Measurements from ENCODE around the gene SSBP4.

The SSBP4 gene

DNA sequence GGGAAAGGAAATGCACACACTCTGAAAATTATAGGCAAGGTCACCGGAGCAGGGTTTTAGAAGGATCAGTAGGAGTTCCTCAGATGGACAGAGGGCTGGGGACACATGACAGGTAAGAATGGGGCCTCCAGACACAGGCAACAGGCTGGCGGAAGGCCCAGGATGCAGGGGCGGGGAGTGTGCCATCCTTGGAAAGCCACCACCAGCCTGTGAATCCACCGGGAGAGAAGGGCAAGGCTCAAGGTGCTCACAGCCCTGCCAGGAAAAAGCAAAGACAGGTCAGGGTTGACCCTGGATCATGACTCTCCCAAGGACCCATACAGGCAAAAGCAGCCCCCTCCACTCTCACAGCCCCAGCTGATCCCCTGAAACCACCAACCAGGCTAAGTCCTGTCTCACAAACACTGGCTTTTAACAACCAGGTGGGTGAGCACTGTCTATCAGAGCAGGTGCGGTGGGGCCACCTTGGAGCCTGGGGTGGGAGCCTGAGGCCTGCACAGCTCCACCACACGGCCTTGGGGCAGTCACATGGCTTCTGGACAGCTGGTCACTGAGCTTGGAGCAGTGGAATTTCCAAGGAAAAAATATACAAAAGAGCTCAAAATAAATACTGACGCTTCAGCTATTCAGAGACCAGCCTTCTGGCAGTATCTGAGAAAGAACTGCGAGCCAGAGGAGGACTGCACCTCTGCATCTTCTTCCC is 54.0 kb downstream of the SSBP4 start:
- no peak for DNase-seq

DNA sequence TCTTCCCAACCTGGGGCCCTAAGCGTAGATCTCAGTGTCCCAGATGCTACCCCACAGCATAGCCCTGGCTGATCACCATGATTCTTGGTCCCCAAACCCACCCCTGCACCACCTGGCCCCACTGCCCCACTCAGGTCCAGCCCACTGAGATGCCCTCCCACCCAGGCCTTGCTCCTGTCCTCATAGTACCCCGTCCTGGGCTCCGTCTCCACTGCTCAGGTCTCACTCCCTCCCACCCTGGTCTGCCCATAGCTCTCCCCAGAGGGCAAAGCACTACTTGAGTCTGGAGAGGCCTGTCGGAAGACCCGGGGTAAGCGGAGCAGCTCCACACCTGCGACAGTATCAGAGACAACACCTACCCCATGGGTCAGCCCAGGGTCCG is 54.5 kb downstream of the SSBP4 start:
- DNase-seq, result no peak

DNA sequence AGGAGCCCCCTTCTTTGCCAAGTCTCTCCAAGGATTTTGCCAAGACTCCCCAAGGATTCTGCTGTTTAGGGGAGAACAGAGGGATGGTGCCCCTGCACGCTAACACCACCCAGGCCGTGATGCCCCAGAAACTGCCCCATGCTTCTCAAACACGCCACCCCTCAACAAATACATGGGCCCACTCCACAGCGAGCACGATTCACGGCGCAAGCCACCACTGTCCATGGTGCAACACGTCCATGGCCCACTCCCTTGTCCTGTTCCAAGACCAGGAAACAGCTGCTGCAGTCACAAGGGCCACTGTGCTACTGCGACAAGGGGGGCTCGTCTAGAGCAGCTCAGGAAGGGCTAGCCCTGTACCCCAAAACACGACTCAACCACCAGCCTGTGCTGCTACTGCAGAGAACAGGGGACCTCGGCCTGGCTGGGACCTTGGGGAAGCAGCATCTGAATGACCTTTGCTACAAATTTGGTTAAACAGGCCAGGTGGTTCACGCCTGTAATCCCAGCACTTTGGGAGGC is 55.2 kb downstream of the SSBP4 start:
- DNase-seq, result no peak

DNA sequence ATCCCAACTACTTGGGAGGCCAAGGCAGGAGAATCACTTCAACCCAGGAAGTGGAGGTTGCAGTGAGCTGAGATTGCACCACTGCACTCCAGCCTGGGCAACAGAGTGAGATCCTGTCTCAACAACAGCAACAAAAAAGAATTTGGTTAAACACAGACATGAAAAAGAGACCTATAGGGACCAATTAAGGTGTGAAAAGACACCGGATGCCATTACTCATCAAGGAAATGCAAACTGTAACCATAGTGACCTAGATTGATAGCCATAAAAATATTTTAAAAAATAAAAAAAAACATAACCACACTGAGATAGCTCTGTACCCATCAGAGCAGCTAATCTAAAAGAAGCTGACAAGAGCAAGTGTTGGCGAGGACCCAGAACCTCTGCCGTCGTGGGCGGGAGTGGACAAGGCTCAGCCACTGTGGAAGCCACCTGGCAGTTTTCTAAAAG is 55.8 kb downstream of the SSBP4 start:
- no peak for DNase-seq

DNA sequence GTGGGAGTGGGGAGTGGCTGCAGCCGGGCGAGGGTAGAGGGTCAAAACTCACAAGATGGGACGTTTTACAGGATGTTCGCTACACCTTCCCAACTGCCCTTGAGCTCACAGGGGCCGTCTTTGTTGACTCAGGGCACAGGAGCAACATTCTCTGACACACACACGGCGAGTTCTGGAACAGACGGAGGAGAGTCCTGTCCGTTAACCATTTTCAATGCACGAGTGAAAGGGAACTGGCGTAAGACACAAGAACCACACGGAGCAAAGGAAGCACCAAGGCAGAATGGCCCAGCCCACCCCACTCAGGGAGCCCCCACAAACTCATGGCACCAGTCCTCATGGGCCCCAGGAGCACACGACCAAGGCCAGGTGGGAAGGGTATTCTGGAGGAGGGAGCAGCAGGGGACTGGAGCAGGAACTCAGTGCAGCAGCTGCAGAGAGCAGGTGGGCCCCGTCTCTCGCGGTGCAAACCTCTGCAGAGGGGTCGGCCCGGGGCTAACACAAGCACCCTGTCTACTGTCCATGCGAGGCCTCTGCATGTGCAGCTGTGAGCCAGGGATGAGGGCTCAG is 56.6 kb downstream of the SSBP4 start:
- no peak for DNase-seq

DNA sequence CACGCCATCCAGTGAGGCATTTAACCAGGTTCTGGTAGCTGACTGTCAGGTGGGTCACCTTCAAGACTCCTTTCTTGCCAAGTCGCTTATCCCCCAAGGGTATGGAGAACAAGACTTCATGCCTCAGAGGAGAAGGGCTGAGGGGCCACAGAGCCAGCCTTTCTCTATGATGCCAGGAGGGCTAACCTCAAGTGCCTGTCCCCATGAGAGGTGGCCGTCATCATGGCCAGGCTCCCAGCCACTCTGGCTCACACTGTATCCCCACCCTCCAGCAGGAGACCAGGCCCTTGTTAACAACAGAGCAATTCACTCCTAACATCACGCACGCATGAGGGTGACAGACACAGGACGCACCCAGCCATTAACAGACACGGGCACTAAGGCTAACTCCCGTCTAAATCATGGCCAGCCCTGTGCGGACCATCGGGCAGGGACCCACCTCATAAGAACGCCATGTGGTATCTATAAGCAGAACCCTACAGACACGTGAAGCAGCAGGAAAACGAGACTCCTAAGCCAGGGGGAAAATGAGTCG is 57.4 kb downstream of the SSBP4 start:
- no peak for DNase-seq

DNA sequence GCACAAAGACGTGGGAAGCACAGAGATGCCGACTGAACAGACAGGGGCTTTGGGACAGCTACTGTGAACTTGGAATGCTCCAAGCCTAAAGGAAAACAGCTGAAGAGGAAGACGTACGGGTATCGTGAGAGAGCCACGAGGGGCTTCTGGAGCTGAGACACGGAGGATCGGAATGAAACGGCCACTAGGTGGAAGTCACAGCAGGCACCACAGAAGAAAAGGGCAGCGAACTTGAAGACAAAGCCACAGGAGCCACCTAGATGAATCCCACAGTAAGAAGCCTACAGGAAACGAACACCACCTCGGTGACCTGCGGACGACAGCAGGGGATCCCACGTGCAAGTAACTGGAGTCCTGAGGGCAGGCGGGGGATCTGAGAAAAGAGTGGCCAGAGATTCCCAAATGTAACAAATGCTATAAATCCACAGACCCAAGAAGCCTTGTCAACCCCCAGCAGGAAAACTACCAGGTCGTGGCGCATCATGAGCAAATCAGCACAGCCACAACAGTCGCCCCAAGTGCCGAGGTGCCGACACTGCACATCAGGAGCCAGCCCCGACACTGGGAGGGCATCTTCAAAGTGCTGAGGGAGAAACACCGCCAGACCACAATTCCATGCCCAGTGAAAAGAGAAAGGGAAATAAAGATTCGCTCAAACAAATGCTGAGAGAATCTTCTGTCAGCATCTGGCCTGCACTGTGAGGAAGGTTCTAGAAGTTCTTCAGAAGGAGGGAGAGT is 58.0 kb downstream of the SSBP4 start:
- no peak for DNase-seq

DNA sequence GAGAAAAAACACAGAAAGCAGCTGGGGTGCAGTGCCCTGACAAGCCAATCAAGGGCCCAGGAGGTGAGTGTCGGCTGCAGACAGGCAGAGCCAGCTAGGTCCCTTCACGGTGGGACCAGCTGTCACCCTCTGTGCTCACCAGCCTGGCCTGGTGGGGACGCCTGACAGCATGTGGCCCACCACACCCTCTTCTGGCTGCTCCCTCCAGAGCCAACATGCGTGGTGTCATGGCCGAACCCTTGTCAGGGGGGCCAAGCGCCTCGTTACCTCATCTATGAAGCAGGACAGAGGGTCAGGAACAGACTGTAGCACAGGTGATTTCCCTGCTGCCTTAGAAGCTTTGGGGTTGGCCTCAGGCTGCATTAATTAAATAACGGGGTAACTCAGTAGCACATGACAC is 58.8 kb downstream of the SSBP4 start:
- DNase-seq, result no peak

DNA sequence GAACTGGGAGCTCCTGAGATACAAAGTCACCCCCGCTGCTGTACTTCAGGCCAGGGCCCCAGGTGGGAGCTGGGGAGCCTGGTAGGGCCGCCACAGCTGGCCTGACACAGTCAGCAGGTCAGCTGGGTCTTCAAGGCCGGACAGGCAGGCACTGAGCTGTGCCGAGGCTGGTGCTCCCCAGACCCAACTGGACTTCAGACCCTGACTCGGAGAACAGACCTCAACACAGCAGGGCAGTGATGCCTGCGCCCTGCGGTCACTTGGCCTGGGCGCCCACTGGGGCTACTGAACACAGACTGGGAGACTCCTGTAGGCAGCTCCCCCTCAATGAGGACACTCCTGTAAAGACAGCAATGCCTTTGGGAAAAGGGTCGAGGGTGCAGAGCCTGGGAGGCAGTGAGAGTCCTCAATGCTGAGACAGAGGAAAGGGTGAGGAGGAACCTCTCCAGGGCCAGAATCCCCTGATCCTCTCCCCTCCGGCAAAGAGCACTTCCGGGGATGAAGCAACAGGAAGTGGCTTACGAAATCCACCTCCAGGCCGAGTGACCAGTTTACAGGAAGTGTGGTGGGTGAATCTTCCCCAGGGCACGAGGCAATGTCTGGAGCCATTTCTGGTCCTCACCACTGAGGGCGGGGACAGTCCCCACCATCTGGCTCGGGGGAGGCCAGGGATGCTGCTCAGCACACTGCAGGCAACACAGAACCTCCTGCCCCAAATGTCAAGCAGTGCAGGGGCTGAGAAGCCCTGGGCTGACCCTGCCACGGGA is 59.5 kb downstream of the SSBP4 start:
- DNase-seq, result no peak

DNA sequence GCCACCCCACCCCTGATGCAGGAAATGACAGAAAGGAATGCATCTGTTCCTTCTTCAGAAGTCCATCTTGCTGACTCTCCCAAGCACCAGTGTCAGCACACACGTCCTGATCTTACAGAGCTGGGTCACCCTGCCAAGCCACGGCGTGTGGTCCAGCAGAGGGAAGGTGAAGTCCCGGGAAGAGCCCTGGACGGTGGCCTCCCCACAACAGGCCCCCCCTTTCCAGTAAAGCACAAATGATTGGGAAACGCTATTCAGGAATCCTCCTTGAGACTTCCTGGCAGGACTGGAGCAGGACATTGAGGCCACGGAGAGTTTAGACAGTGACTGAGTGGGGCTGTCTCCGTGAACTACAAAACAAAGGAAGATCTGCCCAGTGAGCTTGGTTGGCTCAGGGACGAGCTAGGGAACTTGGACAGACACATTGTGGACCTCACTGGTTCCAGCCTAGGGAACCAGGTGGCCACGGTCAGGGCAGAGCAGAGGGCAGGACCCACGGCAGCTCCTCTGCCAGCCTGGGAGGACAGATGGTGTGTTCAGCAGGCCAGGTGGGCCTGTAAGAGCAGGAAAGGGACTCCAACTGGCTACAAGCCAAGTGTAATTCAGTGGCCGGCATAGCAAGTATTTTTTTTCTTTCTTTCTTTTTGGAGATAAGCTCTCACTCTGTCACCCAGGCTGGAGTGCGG is 61.0 kb downstream of the SSBP4 start:
- DNase-seq, result no peak

DNA sequence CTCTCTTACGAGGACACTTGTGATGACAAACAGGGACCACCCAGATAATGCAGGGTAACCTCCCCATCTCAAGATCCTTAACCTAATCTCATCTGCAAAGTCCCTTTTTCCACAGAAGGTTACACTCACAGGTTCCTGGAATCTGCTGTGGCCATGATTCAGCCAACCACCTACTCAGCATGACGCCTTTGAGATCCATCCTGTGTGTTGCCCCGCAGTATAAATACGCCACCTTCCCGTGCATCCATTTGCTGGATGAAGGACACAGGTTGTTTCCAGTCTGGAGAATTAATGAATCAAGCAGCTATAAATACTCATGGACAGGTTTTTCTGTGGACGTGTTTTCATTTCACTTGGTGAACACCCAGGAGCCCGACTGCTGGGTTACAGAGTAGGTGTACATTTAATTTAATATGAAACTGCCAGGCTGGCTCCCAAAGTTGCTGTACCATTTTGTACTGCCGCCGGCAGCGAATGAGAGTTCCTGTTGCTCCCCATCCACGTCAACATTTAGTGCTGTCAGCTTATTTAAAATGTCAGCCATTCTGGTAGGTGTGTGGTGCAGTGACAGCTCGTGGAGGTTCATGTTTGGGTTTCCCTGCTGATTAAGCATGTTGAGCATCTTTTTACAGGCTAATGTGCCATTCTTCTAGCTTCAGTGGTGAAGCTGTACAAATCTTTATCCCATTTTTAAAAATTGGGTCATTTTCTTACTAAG is 62.5 kb downstream of the SSBP4 start:
- DNase-seq, result no peak

DNA sequence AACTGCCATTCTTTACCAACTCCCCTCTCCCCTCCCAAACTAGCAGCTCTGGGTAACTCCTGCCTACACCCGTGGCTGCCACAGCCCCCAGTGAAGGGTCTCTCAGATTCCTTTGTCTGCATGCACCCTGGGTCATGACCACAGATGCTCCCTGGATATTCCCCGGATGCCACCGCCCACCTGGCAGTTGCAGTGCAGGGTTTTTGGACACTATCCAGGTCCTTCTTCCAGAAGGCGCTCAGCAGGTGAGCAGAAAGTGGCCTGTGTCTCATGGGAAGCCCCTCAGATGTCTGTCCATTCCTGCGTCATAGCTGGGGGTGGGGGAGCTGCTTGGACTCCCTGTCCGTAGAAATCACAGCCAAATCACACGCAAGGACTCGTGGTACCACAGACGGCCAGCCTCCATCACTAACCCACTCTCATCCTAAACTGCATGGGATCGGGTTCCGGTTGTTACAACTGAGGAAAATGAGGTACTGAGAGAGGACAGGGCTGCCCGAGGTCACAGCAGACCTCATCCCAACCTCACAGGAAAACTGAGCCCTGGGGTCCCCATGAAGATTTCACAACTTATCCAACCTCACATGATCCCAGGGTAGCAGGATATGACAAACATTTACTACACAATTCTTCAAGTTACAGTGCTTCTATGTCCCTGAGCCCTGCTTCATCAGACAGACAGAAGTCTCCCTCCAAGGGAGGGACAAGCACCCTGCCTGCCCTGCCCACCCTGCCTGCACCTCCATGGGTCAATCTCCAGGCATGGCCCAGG is 64.1 kb downstream of the SSBP4 start:
- no peak for DNase-seq

All from NCI-H1417 treated with DMSO at 0.1 percent for 48 hours (cell line).